ENCODE data around the gene GUF1.

The GUF1 gene

GRCh38 chr4:44678094-44679041, at the start of gene GUF1:
Gene GUF1, plus strand, starts transcription at chr4:44678420. Its CDS starts 203 bp downstream, at chr4:44678623.
- in situ Hi-C loops (cut with HindIII; ENCODE audit: low pct_ligation_motif_present, low pct_unique_long_range_greater_than_20kb, low sequenced_read_pairs): no loop called here
- DNase-seq: peak; percentile 85

- in situ Hi-C loops (cut with HindIII; ENCODE audit: low pct_ligation_motif_present, low pct_unique_long_range_greater_than_20kb, low sequenced_read_pairs): no loop called here
- DNase-seq: peak; percentile 57
These were observed 48.8 kb upstream of the GUF1 start for GRCh38 chr4:44629280-44629866.

- in situ Hi-C loops (cut with HindIII; ENCODE audit: low pct_ligation_motif_present, low pct_unique_long_range_greater_than_20kb, low sequenced_read_pairs): no loop called here
These were observed 46.1 kb upstream of the GUF1 start for GRCh38 chr4:44632089-44632488.

GRCh38 chr4:44632733-44633132, 45.5 kb upstream of the GUF1 start:
- DNase-seq: no peak
- in situ Hi-C loops (cut with HindIII; ENCODE audit: low pct_ligation_motif_present, low pct_unique_long_range_greater_than_20kb, low sequenced_read_pairs): no loop called here

More at GRCh38 chr4:44632089-44632488, 46.1 kb upstream of the GUF1 start:
- no peak for DNase-seq

DNA sequence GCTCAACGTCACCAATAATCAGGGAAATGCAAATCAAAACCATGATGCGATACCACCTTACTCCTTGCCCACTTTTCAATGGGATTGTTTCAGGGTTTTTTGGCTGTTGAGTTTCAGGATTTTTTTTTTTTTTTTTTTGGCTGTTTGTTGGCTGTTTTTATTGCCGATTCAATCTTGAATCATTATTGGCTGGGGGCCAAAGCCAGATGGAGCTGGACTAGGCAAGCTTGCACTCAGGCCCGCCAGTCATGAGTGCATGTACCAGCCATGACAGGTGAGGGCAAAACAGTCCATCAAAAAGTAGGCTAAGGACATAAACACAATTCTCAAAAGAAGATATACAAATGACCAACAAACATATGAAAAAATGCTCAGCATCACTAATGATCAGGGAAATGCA, 40.1 kb upstream of the GUF1 start:
- in situ Hi-C loops (cut with HindIII; ENCODE audit: low pct_ligation_motif_present, low pct_unique_long_range_greater_than_20kb, low sequenced_read_pairs): no loop called here
- DNase-seq: no peak

GRCh38 chr4:44646151-44646550, 32.1 kb upstream of the GUF1 start:
- no peak for DNase-seq
- in situ Hi-C loops (cut with HindIII; ENCODE audit: low pct_ligation_motif_present, low pct_unique_long_range_greater_than_20kb, low sequenced_read_pairs): no loop called here

- in situ Hi-C loops (cut with HindIII; ENCODE audit: low pct_ligation_motif_present, low pct_unique_long_range_greater_than_20kb, low sequenced_read_pairs): no loop called here
- DNase-seq: no peak
These were observed 26.8 kb upstream of the GUF1 start, which contains the start of gene YIPF7 for GRCh38 chr4:44651425-44651824. Gene YIPF7, minus strand, starts transcription at chr4:44651625. Its CDS starts 1,525 bp downstream, at chr4:44650100.

- in situ Hi-C loops (cut with HindIII; ENCODE audit: low pct_ligation_motif_present, low pct_unique_long_range_greater_than_20kb, low sequenced_read_pairs): no loop called here
- DNase-seq: no peak
These were observed 26.2 kb upstream of the GUF1 start for GRCh38 chr4:44652002-44652401.

- DNase-seq: no peak
- in situ Hi-C loops (cut with HindIII; ENCODE audit: low pct_ligation_motif_present, low pct_unique_long_range_greater_than_20kb, low sequenced_read_pairs): no loop called here
These were observed 17.8 kb upstream of the GUF1 start for GRCh38 chr4:44660396-44660795.

GRCh38 chr4:44661940-44662622, 16.1 kb upstream of the GUF1 start:
- no peak for DNase-seq
- in situ Hi-C loops (cut with HindIII; ENCODE audit: low pct_ligation_motif_present, low pct_unique_long_range_greater_than_20kb, low sequenced_read_pairs): no loop called here

GRCh38 chr4:44662623-44663005, 15.6 kb upstream of the GUF1 start:
- in situ Hi-C loops (cut with HindIII; ENCODE audit: low pct_ligation_motif_present, low pct_unique_long_range_greater_than_20kb, low sequenced_read_pairs): no loop called here
- no peak for DNase-seq

DNA sequence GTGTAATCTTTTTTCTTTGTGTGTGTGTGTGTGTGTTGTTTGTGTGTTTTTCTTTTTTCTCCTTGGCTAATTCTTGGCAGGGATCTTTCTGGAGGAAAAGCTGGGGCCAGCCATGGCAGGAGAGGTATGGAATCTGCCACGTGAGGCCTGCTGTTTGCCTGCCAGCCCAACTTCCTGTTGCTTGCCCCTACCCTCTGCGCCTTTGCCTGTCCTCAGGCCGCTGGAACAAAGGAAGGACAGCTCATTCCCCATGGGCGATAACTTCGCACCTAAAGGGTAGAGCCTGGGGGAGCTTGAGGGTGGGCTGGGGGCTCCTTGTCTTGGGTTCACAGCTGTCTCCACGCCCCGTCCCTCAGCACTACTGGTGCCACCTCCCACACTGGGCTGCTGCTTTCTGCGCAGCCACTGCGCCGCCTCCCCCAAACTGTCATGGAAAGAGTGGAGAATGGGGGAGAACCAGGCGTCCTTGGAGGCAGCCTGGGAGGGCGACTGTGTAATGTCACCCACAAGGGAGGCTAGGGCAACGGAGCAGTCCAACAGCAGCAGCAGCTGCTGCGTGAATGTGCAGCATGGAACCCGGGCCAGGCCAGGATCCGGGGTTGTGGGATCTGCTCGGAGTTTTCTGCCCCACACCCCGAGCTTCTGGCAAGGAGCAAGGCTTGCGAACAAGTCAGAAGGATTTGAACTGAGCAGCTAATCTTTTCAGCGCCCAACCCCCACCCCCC, 14.5 kb upstream of the GUF1 start:
- no peak for DNase-seq
- in situ Hi-C loops (cut with HindIII; ENCODE audit: low pct_ligation_motif_present, low pct_unique_long_range_greater_than_20kb, low sequenced_read_pairs): no loop called here

GRCh38 chr4:44668526-44668925, 9.7 kb upstream of the GUF1 start:
- in situ Hi-C loops (cut with HindIII; ENCODE audit: low pct_ligation_motif_present, low pct_unique_long_range_greater_than_20kb, low sequenced_read_pairs): no loop called here

GRCh38 chr4:44670506-44671199, 7.6 kb upstream of the GUF1 start:
- DNase-seq: no peak
- in situ Hi-C loops (cut with HindIII; ENCODE audit: low pct_ligation_motif_present, low pct_unique_long_range_greater_than_20kb, low sequenced_read_pairs): no loop called here

More at GRCh38 chr4:44668526-44668925, 9.7 kb upstream of the GUF1 start:
- DNase-seq: no peak

DNA sequence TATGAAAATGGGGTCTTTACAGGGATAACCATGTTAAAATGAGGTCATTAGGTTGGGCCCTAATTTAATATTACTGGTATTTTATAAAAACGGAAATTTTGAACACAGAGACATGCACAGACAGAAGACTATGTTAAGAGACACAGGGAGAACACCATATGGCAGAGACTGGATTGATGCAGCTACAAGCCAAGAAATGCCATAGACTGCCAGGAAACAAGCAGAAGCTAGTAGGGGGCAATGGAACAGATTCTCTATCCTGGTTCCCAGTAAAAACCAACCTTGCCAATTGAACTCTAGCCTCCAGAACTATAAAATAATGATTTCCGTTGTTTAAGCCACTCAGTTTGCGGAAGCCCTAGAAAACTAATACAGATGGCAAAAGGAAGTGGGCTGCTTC, 6.6 kb upstream of the GUF1 start:
- in situ Hi-C loops (cut with HindIII; ENCODE audit: low pct_ligation_motif_present, low pct_unique_long_range_greater_than_20kb, low sequenced_read_pairs): no loop called here
- DNase-seq: no peak

DNA sequence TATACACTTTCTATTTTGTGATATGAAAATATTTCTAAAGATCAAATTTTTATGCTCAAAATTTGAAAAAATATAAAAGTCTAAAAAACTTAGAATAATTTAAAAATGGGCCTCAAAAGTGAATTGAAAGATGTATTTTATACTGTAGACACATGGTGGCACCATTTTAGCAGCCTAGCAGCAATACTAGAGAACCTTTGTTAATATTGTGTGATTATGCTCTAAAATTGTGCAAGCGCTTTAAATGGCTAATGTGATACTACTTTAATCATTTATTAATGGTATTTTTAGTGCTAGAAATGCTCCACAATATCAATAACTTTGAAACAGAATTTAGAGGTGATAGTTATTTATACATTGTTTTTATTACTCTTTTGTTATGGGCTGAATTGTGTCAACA, 3.7 kb upstream of the GUF1 start:
- in situ Hi-C loops (cut with HindIII; ENCODE audit: low pct_ligation_motif_present, low pct_unique_long_range_greater_than_20kb, low sequenced_read_pairs): no loop called here
- no peak for DNase-seq

DNA sequence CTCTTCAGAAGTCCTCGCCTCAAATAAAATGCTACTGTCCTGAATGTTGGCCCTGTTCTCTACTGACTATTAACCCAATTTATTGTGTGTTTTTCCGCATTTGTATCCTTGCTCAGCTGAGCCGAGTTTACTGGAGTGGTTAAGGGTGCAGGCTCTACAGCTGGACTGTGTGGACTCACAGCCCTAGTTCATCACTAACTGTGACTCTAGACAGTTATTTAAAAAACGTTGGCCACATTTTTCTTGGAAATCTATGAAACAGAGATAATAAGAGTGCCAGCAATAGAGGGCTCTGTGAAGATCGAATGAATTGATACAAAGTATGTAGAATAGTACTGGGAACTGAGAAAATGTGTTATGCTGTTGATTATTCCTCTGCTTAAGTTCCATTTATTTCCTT, 2.9 kb upstream of the GUF1 start:
- in situ Hi-C loops (cut with HindIII; ENCODE audit: low pct_ligation_motif_present, low pct_unique_long_range_greater_than_20kb, low sequenced_read_pairs): no loop called here
- DNase-seq: no peak

- in situ Hi-C loops (cut with HindIII; ENCODE audit: low pct_ligation_motif_present, low pct_unique_long_range_greater_than_20kb, low sequenced_read_pairs): no loop called here
- DNase-seq: no peak
These were observed 840 bp downstream of the GUF1 start for GRCh38 chr4:44679060-44679459.

Data from ACHN (cell line).